Measurements from ENCODE around the gene ACER3.
A peak's percentile ranks its signal among the peaks of the same experiment; 100 is the strongest.
"Not testable (repeated sequence)": the region's sequence is repeated elsewhere in the genome, so short reads cannot be mapped to it uniquely, and the experiment has no call there.

ACER3 gene

DNA sequence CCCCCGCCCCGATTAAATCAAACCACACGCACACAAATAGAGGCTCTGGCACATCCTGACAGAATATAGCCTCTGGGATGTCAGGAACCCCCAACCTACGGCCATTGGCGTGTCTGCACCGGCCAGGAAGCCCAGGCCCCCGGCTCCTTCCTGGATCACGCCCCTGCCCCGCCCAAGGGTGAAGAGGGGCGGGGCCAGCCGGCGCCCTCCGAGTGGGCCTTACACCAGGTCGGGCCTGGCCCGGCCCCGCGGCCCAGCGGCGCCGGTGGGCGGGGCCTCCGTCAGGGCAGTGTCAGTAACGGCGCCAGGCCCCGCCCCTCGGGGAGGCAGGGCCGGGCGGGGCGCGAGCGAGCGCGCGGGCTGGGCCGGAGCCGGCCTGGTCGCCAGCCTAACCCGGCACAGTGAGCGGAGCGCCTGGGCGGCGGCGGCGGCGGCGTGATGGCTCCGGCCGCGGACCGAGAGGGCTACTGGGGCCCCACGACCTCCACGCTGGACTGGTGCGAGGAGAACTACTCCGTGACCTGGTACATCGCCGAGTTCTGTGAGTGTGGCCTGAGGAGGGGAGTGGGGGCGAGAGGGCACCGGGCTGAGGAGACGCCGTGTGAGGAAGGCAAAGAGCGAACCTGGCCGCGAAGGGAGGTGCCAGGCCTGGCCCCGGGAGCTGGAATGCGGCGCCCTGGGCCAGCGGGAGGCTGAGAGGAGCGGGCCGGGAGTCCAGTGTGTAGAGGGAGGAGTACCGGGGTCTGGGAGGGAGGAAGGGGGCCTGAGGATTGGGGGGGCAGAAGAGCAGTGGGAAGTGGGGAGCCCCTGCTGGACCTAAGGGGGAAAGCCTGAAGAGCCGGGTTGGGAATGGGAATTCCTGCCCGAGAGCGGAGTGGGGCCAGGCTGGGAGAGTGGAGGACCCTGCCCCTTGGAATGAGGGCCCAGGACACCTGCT, at the start of gene ACER3:
TSS of gene ACER3 (plus strand) at position 380 of the 937 bp plus-strand sequence. CDS start at position 439, 59 bp downstream.
- DNase-seq (ENCODE audit: low read depth in 2 of 2): peak; percentile 44 to 70

DNA sequence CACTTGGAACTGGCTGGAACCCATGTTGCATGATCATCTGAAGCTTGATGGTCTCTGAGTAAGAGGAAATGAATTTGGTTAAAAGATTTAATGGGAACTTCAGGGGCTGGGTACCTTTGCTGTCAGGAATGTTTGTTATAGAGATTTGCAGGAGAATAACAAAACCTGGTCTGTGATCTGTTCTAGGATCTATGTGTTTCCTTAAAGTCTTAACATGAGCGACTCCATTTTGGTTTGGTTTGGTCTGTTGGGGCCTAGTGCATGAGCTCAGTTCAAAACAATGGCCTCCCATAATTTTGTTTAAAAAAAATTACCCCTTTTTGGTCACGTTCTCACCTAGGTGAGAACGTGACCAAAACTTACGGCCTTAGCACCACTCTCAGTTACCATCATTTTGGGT, 49.5 kb upstream of the ACER3 start:
- DNase-seq (ENCODE audit: low read depth in 2 of 2): no peak

GRCh38 chr11:76814414-76814813, 46.3 kb upstream of the ACER3 start:
- DNase-seq (ENCODE audit: low read depth in 2 of 2): no peak

- not testable (repeated sequence) for DNase-seq (ENCODE audit: low read depth in 2 of 2)
These were observed 45.0 kb upstream of the ACER3 start for GRCh38 chr11:76815678-76816077.

DNA sequence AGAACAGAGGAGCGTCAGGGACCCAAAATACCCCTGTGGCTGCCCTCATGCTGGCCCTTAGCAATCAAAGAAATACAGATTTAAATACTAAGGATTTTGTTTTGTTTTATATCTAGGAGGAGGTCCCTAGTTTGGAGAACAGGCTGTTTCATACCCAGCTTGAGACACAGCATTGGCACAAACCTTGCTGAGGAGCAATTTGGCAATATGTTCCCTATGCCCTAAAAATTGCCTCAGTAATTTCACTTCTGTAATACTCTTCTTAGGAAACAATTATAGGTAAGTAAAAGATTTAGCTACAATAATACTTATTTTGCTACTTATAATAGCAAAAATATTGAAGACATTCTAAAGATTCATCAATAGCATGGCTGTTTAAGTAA, 40.5 kb upstream of the ACER3 start:
- no peak for DNase-seq (ENCODE audit: low read depth in 2 of 2)

DNA sequence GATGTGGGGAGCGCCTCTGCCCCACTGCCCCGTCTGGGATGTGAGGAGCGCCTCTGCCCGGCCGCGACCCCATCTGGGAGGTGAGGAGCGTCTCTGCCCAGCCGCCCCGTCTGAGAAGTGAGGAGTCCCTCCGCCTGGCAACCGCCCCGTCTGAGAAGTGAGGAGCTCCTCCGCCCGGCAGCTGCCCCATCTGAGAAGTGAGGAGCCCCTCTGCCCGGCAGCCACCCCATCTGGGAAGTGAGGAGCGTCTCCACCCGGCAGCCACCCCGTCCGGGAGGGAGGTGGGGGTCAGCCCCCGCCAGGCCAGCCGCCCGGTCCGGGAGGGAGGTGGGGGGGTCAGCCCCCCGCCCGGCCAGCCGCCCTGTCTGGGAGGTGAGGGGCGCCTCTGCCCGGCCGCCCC, 39.3 kb upstream of the ACER3 start:
- not testable (repeated sequence) for DNase-seq (ENCODE audit: low read depth in 2 of 2)

GRCh38 chr11:76822406-76822805, 38.3 kb upstream of the ACER3 start:
- no peak for DNase-seq (ENCODE audit: low read depth in 2 of 2)

DNA sequence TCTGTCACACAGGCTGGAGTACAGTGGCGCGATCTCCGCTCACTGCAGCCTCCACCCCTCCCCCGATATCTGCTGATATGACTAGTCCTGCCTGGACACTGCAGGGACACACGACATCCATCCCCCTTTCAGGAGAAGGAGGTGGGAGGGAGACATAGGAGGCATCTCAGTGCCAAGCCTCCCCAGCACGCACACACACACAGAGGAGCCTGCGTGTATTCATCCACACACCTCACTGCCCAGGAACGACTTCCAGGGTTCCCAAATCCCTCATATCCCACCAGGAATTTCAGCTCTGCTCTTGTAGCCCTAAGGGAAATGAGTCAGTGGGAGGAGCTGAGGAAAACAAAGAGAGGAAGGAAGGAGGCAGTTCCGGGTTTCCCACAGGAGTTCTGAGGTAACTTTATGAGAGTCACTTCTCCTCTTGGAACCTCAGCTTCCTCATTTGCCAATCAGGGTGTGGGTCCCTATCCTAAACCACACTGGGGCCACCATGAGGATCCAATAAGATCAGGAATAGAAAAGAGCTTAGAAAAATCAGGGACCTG, 37.2 kb upstream of the ACER3 start:
- DNase-seq (ENCODE audit: low read depth in 2 of 2): no peak

DNA sequence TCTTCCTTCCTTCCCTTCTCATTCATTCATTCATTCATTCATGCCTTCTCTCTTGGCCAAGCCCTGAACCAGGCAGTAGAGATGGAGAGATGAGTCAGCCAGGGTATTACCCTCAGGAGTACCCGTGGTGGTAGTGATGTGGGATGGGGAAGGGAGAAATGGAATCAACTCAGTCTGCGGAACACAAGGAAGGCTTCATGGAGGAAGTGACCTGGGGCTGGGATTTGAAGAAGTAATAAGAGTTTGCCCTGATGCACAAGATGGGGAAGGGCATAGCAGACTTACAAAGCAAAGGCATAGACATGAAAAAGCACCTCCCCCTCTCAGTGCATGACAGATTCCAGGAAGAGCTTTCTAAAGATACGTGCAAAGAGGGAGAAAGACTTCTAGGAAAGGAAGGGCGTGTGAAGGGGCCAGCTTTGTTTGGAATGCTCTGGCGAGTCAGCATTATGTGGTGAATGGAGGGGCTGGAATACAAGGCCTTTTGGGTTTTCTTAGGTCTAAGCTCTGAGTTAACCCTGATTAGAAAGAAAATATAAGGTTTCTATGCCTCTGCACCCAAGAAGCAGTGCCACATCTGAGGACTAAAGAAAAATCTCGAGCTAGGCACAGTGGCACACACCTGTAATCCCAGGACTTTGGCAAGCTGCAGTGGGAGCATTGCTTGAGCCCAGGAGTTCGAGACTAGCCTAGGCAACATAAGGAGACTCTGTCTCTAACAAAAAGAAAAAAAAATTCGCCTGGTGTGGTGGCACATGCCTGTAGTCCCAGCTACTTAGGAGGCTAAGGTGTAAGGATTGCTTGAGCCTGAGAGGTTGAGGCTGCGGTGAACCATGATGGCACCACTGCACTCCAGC, 36.4 kb upstream of the ACER3 start:
- DNase-seq (ENCODE audit: low read depth in 2 of 2): no peak

GRCh38 chr11:76824980-76825725, 35.6 kb upstream of the ACER3 start:
- DNase-seq (ENCODE audit: low read depth in 2 of 2): no peak

- no peak for DNase-seq (ENCODE audit: low read depth in 2 of 2)
These were observed 34.9 kb upstream of the ACER3 start for GRCh38 chr11:76825726-76826396.

- not testable (repeated sequence) for DNase-seq (ENCODE audit: low read depth in 2 of 2)
These were observed 34.2 kb upstream of the ACER3 start for GRCh38 chr11:76826508-76826907.

- not testable (repeated sequence) for DNase-seq (ENCODE audit: low read depth in 2 of 2)
These were observed 33.7 kb upstream of the ACER3 start for GRCh38 chr11:76827005-76827404.

DNA sequence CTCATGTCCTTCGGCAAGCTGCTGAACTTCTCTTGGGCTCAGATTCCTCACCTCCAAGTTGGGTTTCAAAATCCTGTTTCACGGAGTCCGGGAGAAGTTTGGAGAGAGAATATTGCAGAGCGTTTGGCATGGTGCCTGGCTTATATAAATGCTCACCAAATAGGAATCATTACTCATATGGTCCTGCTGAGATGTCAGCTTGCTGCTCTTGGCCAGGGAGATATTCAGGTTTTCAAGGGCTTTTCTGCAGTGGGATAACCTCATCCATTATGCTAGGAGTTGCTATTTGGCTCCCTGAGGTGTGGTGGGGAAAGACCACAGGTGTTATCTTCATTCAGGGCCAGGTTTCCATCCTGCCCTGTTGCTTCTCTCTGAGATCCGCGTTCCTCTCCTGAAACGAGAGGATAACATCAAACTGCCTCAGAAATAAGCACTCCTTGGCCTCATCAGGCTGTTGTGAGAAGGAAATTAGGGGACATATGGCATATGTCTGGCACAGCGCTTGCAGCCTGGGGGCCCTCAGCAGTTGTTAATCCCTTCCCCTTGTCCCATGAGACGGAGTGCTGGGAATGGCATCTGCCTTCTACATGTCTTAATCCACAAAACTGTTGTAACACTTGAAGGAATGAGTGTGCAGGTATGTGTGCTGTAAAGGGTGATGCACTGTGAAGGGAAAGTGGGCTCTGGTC, 29.9 kb upstream of the ACER3 start:
- no peak for DNase-seq (ENCODE audit: low read depth in 2 of 2)

GRCh38 chr11:76831686-76832310, 28.9 kb upstream of the ACER3 start:
- DNase-seq (ENCODE audit: low read depth in 2 of 2): no peak

DNA sequence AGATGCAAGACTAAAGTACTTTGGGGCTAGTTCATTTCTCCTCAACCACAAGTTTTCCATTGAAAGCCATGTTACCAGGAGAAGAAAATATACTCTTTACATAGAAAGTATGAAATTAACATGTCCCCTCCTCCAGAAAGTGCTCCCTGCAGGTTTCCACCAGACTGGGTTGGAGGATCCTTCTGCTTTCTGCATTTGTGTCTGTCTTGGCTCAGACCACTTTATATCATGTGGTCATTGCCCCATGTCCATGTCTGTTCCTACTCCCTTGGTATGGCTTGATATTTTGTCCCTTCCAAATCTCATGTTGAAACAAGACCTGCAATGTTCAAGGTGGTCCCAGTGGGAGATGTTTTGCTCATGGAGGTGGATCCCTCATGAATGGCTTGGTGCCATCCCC, 28.4 kb upstream of the ACER3 start:
- no peak for DNase-seq (ENCODE audit: low read depth in 2 of 2)

- no peak for DNase-seq (ENCODE audit: low read depth in 2 of 2)
These were observed 26.6 kb upstream of the ACER3 start for GRCh38 chr11:76834151-76834550.

DNA sequence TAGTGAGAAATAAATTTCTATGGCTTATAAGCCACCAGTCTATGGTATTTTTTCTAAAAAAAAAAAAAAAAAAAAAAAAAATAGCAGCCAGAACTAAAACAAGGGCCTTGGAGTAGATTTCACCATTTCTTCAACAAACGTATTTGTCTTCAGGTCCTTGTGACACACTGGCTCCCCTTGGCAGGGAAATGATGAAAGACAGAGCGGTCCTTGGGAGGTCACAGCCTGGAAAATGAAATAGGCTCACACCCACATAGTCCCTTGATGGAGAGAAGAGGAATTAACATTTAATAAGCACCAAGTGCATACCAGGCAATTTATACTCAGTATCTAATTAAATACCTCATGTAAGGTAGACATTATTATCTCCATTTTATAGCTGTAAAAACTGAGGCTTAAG, 25.7 kb upstream of the ACER3 start:
- no peak for DNase-seq (ENCODE audit: low read depth in 2 of 2)

GRCh38 chr11:76835928-76836612, 24.6 kb upstream of the ACER3 start:
- no peak for DNase-seq (ENCODE audit: low read depth in 2 of 2)

Data from stimulated activated CD4-positive, alpha-beta T cell treated with anti-CD3 and anti-CD28 coated beads, Interleukin-1b, Interleukin-23, amount 100 ng/mL, for 1 hour (primary cell).